Right ventricle myocardium inferior (tissue), 1 donor: ENCODE data around the gene FGF4. TPM values are rescaled to one million over a fixed set of nuclear protein-coding genes. Genes with fewer than 3 reads are reported as not detected.
A peak's percentile ranks its signal among the peaks of the same experiment; 100 is the strongest.

Source experiments
- ATAC-seq: fragments of 200-7000 bp; cut with Tn5 transposase; one replicate; pipeline ENCODE4 v1.9.1; 2020; ENCODE audit warnings: mild to moderate bottlenecking, moderate library complexity
- DNase-seq: peaks from one replicate; pipeline ENCODE4 v3.0.0; 2021; ENCODE audit errors: missing footprints
- intact Hi-C: fragments of 100-400 bp; cut with DNase I; formaldehyde crosslinking; loops from one replicate; pipeline ENCODE4 v1.11.0; 2022
- long read RNA-seq: library from polyadenylated mRNA; unstranded; transcript quantifications from one replicate; pipeline ENCODE4 v2.0.0, GENCODE V29; 2021
- total RNA-seq: library from RNA; stranded (reverse); fragmentation: NEBNext Ultra II Directional; extraction: Animal tissue kit (Norgen Biotek cat#: 25700); gene quantifications from one replicate; pipeline ENCODE4 v1.2.1, GENCODE V29; 2021
- donor health status: DM: no; HTN: yes; CAD: no; lungs with severe emphysema.

FGF4 gene, protein sequence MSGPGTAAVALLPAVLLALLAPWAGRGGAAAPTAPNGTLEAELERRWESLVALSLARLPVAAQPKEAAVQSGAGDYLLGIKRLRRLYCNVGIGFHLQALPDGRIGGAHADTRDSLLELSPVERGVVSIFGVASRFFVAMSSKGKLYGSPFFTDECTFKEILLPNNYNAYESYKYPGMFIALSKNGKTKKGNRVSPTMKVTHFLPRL
- total RNA-seq, result not detected
- long read RNA-seq, result 0 reads

DNA sequence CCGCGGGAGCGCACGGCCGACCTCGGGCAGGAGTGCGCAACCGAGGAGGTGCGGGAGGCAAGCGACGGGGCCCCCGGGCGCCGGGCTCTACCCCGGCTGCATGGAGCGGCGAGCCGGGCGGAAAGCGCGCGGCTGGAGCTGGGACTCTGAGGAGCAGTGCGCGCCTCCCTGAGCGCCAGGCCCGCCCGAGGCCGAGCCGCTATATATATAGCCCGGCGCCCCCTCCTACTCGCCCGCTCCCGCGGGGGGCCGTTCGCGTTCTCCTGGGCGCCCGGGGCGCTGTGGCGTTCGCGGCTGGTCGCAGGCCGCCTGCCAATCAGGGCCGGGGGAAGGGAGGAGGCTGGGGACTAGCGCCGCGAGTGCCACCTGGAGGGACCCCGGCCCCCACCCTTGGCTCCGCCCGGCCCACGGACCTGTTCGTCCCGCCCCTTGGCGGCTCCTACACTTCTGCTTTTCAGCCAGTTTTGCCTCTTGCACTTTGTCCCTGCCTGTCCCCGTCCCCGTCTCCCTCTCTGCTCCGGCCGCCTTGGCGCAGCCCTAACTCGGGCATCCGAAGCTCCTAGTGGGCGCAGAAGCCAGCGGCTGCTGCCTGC, at the start of gene FGF4:
FGF4 (minus strand) TSS at position 179 of the 593 bp plus-strand sequence. CDS start 257 bp downstream, outside the sequence.
- DNase-seq (no peak), ATAC-seq (no peak)
- intact Hi-C loops, result no loop called here

DNA sequence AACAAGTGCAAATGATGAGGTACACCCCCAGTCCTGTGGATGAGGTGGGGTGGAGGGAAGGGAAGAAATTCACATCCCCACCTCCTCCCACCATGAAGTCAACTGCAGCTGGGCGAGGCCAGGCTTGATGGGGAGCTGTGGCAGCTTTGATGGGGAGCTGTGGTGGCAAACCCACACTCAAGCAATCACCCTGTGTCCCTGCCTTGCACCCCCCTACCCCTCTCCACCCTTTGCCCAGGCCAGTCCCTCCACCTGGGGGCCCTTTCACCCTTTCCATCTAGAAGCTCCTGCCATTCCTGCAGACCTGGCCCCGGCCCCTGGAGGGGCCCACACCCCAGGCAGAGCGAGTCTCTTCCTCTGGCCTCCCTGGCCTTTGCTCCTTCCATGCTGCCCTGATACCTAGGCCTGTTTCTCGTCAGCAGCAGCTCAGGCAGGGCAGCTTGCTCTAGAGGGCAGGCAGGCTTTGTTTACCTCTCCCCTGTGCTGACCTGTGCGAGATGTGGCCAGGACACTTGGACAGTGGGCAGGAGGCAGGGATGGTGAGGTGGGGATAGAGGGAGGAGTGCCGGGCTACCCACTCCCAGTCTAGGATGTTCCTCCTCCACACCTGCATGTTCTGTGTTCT, 48.6 kb upstream of the FGF4 start:
- DNase-seq, result no peak
- intact Hi-C loops, result no loop called here

DNA sequence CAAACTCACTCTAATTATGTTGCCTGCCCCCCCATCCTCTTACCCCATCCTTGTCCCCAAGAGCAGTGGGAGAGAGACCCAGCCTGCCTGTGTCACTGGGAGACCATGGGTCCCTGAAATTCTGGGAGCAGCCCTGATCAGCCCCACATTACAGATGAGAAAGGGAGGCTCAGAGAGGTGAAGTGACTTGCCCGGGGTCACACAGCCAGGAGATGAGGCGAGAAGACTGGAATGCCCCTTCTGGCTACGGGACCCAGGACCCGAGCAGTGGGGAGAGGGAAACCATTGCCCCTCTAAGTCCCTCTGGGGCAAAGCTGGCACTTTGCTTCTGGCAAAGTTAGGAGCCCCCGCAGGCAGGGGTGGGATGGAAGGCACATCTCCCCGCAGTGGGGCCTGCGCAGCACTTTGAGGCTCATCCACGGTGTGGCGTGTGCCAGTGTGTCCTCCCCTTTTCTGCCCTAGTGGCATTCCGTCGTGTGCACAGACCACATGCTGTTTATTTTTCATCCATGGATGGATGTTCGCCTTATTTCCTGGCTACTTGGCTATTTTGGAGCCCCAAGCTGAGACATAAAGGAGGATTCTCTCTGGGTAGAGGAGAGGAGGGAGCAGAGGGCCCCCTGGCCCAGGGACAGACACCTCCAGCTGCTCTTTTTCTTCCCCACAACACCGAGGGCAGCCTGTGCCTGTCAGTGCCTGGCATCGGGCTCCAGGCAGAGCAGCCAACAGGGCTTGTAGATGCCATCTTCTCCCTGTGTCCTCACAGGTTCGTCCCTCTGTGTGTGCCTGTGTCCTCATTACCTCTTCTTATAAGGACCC, 47.7 kb upstream of the FGF4 start:
- DNase-seq, result no peak
- ATAC-seq, result no peak
- intact Hi-C loops, result no loop called here

More for the DNA sequence above, 48.6 kb upstream of the FGF4 start:
- ATAC-seq, result no peak

DNA sequence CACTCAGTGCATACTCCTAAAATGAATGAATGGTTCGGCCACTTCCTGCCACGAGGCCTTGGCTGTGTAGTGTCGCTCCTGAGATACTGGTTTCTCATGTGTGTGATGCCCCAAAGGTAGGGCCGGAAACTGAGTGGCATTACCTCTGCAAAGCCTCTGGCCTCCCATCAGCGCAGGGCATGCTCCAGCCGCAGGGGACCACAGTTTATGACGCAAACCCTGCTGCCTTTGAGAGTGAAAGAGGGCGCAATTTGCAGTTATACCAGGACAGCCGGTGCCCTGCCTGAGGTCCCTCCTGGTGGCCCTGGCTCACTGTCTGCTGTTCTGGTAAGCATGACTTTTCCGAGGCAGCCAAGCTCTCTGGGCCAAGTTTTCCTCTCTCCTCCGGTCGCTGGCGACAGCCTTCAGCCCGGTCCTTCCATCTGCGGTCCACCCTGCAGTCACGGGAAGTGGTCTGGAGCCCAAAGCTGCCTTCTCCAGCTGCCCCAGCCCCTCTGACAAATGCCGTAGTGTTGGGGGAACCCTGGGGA, 46.4 kb upstream of the FGF4 start:
- DNase-seq (no peak), ATAC-seq (no peak)

DNA sequence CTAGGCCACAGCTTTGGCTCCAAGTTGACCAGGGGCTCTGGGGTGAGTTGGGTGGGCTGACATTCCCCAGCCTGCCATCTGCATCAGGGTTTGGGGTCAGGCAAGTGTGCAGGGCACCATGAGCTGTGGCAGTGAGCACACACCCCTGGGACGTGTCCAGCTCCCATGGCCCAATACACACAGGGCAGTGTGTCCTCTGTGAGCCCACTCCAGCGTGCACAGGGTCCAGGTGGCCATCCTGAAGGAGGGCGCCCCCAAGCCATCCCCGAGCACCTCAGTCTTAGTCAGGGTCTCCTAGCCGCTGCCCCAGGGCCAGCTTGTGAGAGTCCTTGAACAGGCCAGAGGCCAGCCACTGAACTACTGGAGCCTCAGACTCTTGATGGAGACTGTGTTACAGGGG, 45.3 kb upstream of the FGF4 start:
- ATAC-seq (no peak), DNase-seq (peak; percentile 33)
- intact Hi-C loops, result no loop called here

More for the DNA sequence above, 46.4 kb upstream of the FGF4 start:
- intact Hi-C loops, result no loop called here

DNA sequence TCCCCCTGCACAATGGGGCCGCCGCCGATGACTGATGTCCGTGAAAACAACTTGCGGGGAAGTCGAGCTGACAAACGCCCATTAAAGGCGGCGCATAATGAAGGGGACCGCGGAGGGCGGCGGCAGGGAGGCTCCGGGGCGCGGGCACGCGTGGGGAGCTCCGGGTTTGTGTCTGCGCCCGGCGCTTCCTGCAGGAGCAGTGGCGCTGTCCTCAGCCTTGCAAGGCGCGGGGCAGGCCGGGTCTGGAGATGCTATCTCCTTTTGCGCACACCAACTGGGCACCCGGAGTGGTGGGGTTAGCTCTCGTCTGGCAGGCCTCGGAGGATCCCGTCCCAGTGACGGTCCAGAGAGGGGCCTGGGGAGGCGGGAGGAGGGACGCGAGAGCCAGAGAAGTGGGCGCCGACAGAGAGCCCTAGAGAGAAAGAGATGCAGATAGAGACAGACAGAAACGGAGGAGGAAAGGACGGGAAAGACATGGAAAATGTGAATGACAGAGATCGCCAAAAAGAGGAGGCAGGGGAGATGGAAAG, 44.5 kb upstream of the FGF4 start:
- no peak for DNase-seq
- intact Hi-C loops, result no loop called here
- no peak for ATAC-seq

DNA sequence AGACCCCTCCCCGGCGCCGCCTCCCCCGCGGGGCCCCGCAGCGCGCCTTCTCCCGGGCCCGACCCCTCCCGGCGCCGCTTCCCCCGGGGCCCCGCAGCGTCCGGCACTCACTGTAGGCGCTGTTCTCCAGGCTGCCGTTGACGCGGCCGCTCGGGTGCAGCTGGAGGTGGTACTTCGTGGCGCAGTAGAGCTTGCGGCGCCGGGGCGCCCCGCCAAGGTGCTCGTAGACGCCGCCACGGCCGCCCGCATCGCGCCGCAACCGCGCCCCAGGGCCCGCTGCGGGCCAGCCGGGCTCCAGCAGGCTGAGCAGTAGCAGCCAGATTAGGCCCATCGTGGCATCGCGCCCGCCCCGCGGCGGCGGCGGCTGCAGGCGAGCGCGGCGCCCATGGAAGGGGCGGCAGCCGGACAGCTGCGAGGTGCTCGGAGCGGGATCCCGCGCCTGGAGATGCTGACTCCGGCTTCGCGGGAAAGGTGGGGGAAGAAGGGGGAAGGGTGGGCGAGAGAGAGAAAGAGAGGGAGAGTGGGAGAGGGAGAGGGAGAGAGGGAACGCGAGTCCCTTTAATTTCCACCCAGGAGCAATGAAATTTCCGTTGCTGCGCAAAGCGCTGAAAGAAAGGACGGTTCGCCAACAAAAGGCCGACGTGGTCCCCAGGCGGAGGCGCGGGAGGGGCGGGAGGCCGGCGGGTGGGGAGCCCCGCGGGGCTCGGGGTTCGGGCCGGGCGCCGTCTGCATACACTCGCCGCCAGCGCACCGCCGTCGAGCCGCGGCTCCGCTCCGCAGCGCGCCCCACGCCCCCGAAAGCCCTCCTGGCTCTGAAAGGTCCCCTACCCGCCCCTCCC, 43.7 kb upstream of the FGF4 start, which contains the start of gene FGF3:
FGF3 (minus strand) TSS at position 814 of the 839 bp plus-strand sequence; CDS start at position 331, 483 bp downstream.
- intact Hi-C loops, result no loop called here
- ATAC-seq, result no peak
- no peak for DNase-seq

DNA sequence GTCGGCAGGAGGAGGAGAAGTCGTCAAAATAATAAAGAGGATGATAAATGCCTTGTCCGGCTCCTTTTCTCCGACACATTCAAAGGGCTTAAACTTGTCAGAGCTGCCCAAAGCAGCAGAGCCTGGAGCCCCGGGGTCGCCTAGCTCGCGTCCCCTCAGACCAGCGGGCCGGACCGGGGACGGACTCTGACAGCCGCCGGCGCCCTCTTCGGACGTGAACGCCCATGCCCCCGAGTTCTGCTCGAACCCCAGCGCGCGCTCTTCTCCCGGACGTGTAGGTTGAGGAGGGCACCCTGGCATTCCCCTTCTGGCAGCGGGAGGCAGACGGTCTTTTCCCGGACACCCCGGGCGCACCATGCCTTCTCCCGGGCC, 43.1 kb upstream of the FGF4 start:
- no peak for DNase-seq
- intact Hi-C loops, result no loop called here
- no peak for ATAC-seq

DNA sequence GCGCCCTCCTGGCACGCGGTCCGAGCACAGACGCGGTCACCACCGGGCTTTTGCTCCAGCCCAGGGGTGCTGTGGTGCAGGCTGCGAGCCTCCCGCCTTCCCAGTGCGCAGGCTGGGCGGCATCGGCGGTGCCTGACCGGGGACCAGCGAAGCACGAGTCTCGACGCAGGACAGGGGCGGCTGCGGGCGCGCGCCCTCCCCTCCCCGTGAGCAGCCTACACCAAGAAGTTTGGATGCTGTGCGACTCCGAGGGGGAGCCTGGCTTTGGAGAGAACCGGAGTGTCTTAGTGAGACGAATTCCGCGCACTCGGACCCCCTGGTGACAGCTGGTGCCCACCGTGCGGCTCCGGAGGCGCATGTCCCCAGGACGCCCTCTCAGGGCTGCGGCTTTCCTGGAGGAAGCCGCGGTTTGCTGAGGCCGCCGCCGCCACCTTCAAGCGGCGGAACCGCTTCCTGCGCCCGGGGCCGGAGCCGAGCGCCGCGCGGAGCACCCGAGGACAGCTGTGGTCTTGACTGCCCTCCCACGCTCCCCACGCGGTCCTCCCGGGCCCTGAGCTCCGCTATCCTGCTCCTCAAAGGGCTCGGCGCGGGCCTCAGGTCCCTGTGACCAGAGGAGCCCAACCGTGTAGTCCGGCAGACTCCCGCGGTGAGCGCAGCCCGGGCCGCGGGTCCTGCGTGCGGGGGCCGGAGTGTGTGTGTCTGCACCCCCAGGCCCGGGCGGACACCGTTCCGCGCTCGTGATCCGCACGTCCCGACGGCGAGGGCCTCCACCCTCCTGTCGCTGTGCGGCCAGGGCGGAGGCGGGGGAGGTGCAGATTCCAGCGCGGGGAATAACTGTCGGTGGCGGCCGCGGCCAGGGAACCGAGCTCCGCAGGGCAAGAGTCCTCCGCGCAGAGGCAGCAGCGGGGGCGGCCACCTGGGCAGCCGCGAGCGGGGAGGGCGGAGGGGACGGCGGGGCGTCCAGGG, 42.4 kb upstream of the FGF4 start:
- intact Hi-C loops, result no loop called here
- ATAC-seq, result no peak

DNA sequence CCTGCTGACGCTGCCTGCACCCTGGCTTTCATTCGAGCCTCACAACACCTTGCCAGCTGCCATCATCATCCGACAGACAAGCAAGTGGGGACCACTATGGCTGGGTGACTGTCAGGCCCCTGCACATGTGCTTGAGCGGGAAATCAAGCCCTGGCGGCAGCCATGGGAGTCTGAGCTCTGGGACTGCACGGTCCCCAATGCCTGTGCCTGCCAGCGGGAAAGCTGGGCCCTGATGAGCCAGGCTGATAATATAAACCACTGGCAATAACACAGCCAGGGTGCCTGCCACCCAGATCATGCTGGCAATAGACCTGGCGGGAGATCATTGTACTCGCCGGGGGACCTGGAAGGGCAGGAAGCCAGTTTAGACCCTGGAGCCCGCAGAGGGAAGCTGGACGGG, 41.5 kb upstream of the FGF4 start:
- ATAC-seq, result no peak
- DNase-seq, result no peak
- intact Hi-C loops, result no loop called here

More for the DNA sequence above, 42.4 kb upstream of the FGF4 start:
- DNase-seq, result no peak

DNA sequence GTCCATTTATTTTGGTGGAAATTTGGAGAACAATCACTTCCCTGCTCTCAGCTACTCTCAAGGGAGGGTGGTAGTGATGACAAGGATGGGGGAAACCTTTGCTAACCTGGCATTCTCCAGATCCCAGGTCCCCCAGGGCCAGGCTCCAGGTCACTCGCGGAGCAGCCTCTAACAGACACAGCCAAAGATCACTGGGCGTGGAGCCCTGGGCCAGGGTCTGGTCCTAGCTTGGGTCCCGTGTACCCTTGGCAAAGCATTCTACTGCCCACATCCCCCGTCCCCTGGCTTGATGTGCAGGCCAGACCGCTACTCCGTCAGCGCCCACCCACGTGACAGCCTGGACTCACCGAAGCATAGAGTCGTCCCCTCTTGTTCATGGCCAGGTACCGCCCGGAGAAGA, 40.8 kb upstream of the FGF4 start:
- no peak for ATAC-seq
- intact Hi-C loops, result no loop called here
- DNase-seq, result no peak

DNA sequence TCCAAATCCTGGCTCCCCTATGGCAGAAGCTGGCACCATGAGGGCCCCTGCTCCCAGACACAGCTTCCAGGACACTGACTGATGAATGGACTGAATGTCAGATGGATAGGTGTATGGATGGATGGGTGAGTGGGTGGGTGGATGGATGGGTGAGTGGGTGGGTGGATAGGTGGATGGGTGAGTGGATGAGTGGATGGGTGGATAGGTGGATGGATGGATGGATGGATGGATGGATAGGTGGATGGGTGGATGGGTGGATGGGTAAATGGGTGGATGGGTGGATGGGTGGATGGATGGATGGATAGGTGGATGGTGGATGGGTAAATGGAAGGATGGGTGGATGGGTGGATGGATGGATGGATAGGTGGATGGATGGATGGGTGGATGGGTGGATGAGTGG, 39.8 kb upstream of the FGF4 start:
- DNase-seq (no peak), ATAC-seq (no peak)
- intact Hi-C loops, result no loop called here

DNA sequence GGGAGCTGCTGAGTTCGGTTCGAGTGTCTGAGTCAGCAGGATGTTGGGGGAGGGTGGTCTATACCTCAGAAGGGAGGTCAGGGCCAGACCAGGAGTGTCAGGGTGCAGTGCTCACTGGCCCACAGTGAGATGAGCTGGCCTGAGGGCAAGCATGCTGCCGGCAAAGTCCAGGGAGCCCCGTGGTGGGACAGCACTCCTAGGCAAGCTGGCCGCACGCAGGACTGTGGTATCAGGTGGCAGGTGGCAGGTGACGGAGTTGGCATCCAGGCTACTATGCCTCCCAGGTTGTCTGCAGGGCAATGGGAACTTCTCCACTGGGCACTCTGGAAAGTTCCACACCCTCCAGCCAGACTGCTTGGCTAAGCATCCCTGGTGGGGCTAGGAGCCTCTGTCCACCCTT, 39.3 kb upstream of the FGF4 start:
- intact Hi-C loops, result no loop called here
- ATAC-seq (no peak), DNase-seq (no peak)

DNA sequence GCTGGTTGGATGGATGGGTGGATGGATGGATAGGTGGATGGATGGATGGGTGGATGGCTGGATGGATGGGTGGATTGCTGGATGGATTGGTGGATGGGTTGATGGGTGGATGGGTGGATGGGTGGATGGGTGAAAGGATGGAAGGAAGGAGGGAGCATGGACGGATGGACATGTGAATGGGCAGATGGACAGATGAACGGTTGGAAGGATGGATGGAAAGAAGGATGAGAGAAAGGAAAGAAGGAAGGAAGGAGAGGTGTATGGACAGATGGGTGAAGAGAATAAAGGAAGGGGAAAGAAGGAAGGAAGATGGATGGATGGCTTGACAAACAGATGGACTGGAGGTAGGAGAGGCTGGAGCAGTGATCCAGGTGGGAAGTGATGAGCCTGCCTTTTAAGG, 38.7 kb upstream of the FGF4 start:
- ATAC-seq (no peak), DNase-seq (no peak)
- intact Hi-C loops, result no loop called here

DNA sequence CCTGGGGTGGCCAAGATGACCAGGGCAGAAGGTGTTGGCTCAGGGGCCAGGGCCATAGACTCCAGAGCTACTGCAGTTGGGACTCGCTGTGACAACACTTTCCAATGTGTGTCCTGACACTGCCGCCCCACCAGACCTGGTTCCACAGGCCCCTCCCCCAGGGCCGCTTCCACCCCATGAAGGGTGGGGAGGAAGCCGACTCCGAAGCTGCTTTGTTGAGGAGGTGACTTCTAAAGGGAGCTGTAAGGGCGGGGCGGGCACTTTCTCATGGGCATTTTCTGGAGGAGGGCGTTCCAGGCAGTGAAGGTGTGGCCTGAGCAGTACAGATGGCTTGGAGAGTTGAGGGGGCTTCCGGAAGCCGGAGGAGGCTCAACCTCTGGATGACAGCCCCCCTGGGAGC, 37.8 kb upstream of the FGF4 start:
- DNase-seq, result no peak
- ATAC-seq, result no peak
- intact Hi-C loops, result no loop called here

DNA sequence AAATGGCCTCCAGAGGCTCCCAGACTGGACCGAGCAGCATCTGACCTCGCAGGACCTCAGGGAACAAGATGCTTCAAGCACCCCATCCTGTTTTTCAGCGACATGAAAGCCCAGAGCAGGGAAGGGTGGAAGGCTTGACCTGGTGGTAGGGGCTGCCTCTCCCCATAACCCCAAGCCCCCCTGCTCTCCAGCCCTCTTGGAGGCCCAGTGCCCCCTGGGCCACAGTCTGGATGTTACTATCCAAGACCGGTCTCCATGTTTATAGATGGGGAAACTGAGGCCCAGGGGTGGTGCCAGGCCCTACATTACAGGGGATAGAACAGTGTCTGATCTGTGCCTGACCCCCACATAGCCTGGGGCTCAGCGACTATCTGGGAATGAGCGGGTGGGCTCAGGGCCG, 37.1 kb upstream of the FGF4 start:
- no peak for ATAC-seq
- intact Hi-C loops, result no loop called here
- peak; percentile 56 for DNase-seq

DNA sequence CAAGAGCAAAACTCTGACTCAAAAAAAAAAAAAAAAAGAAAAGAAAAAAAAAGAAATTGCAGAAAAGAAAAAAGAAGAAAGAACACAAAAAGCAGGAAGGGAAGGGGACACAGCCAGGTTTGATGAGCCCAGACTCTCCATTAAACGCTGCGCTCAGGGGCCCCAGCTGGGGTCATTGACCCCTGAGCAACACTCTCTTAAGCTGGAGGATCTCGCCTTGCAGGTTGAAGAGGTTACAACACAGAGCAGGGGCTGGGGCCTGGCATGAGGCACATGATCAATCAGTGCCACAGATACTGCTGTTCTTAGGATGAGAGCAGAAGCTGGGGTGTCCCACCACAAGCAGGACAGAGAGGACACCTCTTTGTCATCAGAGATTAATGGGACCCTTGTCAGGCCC, 36.3 kb upstream of the FGF4 start:
- ATAC-seq (no peak), DNase-seq (peak; percentile 9)
- intact Hi-C loops, result no loop called here
